Measurements from ENCODE around the gene SPATA1. TPM values are rescaled to one million over a fixed set of nuclear protein-coding genes. Genes with fewer than 3 reads are reported as not detected.

SPATA1 gene
- total and polyA plus RNA-seq, 2 of the 13 experiments (the other 11 are each of a cell fraction or from before 2014, with no cell fraction given): 0.70 to 1.4 TPM

GRCh38 chr1:84569216-84569615 lies 63.0 kb downstream of the SPATA1 start:
- DNase-seq (ENCODE audit: low spot score) (no peak), ATAC-seq (no peak), FAIRE-seq (no peak)
- no peaks in the 10 kb centered on the region; a peak in 1 of 5 replicates for H3K27me3 ChIP-seq (ENCODE audit: control insufficient read depth in 1 of 2, insufficient read depth in 2 of 2, low read length in 2 of 2)
- no TSS peak for BruUV-seq (replicated peaks)
- intact Hi-C loops (cut with micrococcal nuclease; ENCODE audit: unreplicated experiment): no loop called here
- no peak overlapping the region for H3K4me3 ChIP-seq (replicated peaks in 1 of 3; ENCODE audit: insufficient read depth in 1 of 3, low read depth in 2 of 3, low read length in 3 of 3)
- H3K9ac ChIP-seq (ENCODE audit: insufficient read depth, low read depth, low read length): no peak overlapping the region
- no peaks in the 10 kb centered on the region; a peak in 1 of 5 replicates for H3K36me3 ChIP-seq (replicated peaks in 1 of 2; ENCODE audit: control insufficient read depth in 1 of 2, insufficient read depth in 2 of 2, low read length in 2 of 2)
- in situ Hi-C loops (cut with HindIII; ENCODE audit: extremely low pct_ligation_motif_present, low pct_unique_long_range_greater_than_20kb): no loop called here
- H3K79me2 ChIP-seq (ENCODE audit: insufficient read depth, low read length): no peaks in the 10 kb centered on the region
- no peaks in the 10 kb centered on the region for H4K20me1 ChIP-seq (ENCODE audit: insufficient read depth, low read length)
- peaks cover 13% of the 10 kb centered on the region for H3K4me1 ChIP-seq (ENCODE audit: insufficient read depth, low read length)
- H3K9me3 ChIP-seq (ENCODE audit: low read length): no peaks in the 10 kb centered on the region
- no peak overlapping the region for H3K4me2 ChIP-seq (ENCODE audit: low read depth, low read length)
- ChIA-PET CTCF (ENCODE audit: low intra/inter-chr PET ratio, low total read pairs) (no interaction called here), POLR2A (no interaction called here)
- no peak overlapping the region for H2AFZ ChIP-seq (ENCODE audit: low read length)
- H3K27ac ChIP-seq (ENCODE audit: extremely low read length, insufficient read depth, low read length): no peak overlapping the region
- TF ChIP-seq ZNF468 (CRISPR knock-in tag; IDR thresholded peaks at IDR 0.05): no peak
- TF ChIP-seq, protein P1, sequence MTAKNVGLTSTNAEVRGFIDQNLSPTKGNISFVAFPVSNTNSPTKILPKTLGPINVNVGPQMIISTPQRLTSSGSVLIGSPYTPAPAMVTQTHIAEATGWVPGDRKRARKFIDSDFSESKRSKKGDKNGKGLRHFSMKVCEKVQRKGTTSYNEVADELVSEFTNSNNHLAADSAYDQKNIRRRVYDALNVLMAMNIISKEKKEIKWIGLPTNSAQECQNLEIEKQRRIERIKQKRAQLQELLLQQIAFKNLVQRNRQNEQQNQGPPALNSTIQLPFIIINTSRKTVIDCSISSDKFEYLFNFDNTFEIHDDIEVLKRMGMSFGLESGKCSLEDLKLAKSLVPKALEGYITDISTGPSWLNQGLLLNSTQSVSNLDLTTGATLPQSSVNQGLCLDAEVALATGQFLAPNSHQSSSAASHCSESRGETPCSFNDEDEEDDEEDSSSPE (CRISPR knock-in tag; IDR thresholded peaks at IDR 0.05): no peak
- 0 out of 2 replicates have a peak, but pooled peaks have one; percentile 17 for TF ChIP-seq MNT (IDR thresholded peaks at IDR 0.05)
- TF ChIP-seq, protein P2, sequence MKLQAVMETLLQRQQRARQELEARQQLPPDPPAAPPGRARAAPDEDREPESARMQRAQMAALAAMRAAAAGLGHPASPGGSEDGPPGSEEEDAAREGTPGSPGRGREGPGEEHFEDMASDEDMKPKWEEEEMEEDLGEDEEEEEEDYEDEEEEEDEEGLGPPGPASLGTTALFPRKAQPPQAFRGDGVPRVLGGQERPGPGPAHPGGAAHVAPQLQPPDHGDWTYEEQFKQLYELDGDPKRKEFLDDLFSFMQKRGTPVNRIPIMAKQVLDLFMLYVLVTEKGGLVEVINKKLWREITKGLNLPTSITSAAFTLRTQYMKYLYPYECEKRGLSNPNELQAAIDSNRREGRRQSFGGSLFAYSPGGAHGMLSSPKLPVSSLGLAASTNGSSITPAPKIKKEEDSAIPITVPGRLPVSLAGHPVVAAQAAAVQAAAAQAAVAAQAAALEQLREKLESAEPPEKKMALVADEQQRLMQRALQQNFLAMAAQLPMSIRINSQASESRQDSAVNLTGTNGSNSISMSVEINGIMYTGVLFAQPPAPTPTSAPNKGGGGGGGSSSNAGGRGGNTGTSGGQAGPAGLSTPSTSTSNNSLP (IDR thresholded peaks at IDR 0.05; ENCODE audit: low read depth, low read length): no peak
- TF ChIP-seq, protein P3, sequence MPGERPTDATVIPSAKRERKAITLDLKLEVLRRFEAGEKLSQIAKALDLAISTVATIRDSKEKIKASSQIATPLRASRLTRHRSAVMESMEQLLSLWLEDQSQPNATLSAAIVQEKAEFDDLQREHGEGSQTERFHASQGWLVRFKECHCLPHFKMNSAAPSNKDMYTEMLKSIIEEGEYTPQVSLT (CRISPR knock-in tag; IDR thresholded peaks at IDR 0.05; ENCODE audit: borderline replicate concordance, low read depth): no peak
- no peak for TF ChIP-seq TARDBP (CRISPR knock-in tag; IDR thresholded peaks at IDR 0.05)
- no peak for TF ChIP-seq DPF2 (CRISPR knock-in tag; IDR thresholded peaks at IDR 0.05; ENCODE audit: borderline replicate concordance, low read depth)
- no peak for TF ChIP-seq ZNF720 (CRISPR knock-in tag; IDR thresholded peaks at IDR 0.05)
